ENCODE measurements around the gene UBL5.
A peak's percentile ranks its signal among the peaks of the same experiment; 100 is the strongest.
"Not testable (repeated sequence)": the region's sequence is repeated elsewhere in the genome, so short reads cannot be mapped to it uniquely, and the experiment has no call there.

The UBL5 gene

DNA sequence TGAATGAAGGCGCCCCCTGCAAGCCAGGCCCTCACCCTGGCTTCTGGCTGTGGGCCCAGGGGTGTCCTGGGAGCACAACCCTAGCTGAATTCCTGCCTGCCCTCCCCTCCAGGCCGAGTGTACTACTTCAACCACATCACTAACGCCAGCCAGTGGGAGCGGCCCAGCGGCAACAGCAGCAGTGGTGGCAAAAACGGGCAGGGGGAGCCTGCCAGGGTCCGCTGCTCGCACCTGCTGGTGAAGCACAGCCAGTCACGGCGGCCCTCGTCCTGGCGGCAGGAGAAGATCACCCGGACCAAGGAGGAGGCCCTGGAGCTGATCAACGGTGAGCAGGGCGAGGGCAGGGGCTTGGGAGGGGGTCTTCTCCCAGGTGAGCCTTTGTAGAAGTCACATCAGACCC is 10.6 kb downstream of the UBL5 start:
- H3K27me3 ChIP-seq = no peaks in the 10 kb centered on the region
- H3K9me3 ChIP-seq = no peaks in the 10 kb centered on the region
- H3K36me3 ChIP-seq = peaks cover 47% of the 10 kb centered on the region
- TF ChIP-seq, protein P1, sequence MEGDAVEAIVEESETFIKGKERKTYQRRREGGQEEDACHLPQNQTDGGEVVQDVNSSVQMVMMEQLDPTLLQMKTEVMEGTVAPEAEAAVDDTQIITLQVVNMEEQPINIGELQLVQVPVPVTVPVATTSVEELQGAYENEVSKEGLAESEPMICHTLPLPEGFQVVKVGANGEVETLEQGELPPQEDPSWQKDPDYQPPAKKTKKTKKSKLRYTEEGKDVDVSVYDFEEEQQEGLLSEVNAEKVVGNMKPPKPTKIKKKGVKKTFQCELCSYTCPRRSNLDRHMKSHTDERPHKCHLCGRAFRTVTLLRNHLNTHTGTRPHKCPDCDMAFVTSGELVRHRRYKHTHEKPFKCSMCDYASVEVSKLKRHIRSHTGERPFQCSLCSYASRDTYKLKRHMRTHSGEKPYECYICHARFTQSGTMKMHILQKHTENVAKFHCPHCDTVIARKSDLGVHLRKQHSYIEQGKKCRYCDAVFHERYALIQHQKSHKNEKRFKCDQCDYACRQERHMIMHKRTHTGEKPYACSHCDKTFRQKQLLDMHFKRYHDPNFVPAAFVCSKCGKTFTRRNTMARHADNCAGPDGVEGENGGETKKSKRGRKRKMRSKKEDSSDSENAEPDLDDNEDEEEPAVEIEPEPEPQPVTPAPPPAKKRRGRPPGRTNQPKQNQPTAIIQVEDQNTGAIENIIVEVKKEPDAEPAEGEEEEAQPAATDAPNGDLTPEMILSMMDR (IDR thresholded peaks at IDR 0.05; ENCODE audit: low read depth, low read length) = no peak
- no peak overlapping the region for H3K4me3 ChIP-seq (ENCODE audit: low read depth, low read length)
- no peak for DNase-seq
- H3K4me1 ChIP-seq = no peaks in the 10 kb centered on the region

DNA sequence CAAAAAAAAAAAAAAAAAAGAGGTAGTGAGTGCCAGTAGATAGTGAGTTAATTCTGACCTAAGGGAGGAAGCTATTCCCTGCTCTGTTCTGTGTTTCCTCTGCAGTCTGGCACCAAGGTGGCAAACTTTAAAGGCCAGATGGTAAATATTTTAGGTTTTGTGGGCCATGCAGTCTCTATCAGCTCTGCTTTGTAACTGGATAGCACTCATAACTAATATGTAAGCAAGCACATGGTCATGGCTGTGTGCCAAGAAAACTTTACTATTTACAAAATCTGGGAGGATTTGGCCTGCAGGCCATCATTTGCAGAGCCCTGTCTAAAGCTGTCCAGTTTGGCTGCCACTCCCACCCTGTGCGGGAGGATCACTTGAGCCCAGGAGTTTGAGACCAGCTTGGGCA is 11.7 kb downstream of the UBL5 start:
- no peaks in the 10 kb centered on the region for H3K9me3 ChIP-seq
- H3K27me3 ChIP-seq = no peaks in the 10 kb centered on the region
- H3K4me1 ChIP-seq = no peaks in the 10 kb centered on the region
- no peak overlapping the region for H3K4me3 ChIP-seq (ENCODE audit: low read depth, low read length)
- DNase-seq = no peak
- TF ChIP-seq, protein P1 (IDR thresholded peaks at IDR 0.05; ENCODE audit: low read depth, low read length) = no peak
- H3K36me3 ChIP-seq = peaks cover 57% of the 10 kb centered on the region

DNA sequence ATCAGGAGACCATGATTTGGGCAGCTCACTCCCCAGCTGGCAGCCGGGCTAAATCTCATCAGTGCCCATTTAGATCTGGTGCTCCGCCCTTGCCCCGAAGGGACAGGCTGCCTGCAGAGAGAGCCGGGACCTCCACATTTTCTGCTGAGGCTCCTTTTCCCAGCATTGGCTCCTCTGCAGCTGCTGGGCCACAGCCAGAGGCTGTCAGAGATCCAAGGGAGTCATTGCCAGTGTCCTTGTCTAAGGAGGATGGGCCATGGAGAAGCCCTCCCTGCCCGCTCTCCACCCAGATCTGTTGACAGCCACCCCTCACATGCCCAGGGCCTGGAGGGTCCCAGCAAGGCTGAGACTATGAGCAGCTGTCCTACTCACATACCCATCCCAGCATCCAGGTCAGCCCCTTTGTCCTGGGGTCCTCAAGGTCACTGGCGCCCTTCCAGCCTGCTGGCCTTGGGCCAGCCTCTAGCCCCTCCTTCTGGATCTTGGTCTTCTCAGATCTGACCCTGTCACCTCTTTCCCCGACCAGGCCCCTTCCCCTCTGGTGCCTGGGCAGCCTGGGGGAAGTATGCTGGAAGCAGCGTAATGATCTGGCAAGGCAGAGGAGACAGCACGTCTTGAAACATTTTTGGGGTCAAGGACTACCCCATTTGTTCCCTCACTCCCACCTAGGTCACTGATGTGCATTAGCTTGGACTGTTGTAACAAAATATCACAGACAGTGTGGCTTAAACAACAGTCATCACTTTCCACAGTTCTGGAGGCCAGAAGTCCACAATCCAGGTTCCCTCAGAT is 15.3 kb downstream of the UBL5 start:
- H3K9me3 ChIP-seq = no peaks in the 10 kb centered on the region
- no peak for DNase-seq

DNA sequence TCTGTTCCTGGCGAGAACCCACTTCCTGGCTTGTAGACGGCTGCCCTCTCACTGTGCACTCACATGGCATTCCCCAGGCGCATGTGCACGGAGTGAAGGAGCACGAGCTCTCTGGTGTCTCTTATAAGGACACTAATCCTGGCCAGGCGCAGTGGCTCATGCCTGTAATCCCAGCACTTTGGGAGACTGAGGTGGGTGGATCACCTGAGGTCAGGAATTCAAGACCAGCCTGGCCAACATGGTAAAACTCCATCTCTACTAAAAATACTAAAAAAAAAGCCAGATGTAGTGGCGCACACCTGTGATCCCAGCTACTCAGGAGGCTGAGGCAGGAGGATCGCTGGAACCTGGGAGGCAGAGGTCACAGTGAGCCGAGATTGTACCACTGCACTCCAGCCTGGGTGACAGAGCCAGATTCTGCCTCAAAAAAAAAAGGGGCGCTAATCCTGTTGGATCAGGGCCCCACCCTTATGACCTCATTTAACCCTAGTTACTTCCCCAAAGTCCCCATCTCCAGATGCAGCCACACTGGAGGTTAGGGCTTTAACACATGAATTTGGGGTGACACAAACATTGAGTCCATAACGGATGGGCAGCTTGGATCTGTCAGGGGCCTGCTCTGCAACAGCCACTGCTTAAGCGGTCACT is 16.0 kb downstream of the UBL5 start:
- H3K36me3 ChIP-seq = peaks cover 81% of the 10 kb centered on the region

More for the DNA sequence above, 15.3 kb downstream of the UBL5 start:
- no peaks in the 10 kb centered on the region for H3K4me1 ChIP-seq
- H3K4me3 ChIP-seq (ENCODE audit: low read depth, low read length) = no peak overlapping the region
- H3K27me3 ChIP-seq = no peaks in the 10 kb centered on the region
- H3K36me3 ChIP-seq = peaks cover 78% of the 10 kb centered on the region
- TF ChIP-seq, protein P1 (IDR thresholded peaks at IDR 0.05; ENCODE audit: low read depth, low read length) = no peak

DNA sequence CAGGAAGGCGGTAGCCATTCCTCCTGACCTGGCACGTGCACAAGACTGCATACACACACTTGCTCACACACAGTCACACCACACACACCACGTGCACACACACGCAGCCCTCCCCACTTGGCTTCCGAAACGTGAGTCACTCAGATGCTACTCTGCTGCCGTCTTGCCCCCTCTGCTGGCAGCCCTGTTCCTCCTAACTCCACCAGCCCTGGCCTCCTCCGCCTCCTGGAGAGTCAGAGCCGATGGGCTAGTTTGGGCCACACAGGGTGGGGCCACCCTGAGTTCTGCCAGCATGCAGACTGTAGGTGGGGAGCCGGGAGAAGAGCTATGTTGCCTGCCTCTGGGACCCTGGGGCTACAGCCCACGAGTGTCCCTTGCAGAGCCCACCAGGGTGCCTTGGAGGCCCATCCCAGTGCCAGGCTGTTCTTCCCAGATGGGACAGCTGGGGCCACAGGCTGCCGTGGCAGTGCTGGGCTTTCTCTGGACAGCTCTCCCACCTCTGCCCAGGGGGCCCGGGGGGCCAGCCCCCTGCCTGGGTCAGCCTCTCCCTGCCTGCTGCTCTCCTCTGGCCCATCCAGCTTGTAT is 19.5 kb downstream of the UBL5 start:
- TF ChIP-seq, protein P1 (IDR thresholded peaks at IDR 0.05; ENCODE audit: low read depth, low read length) = peak; percentile 53
- peaks cover 56% of the 10 kb centered on the region for H3K36me3 ChIP-seq
- peak; percentile 62 for DNase-seq
- H3K4me1 ChIP-seq = no peaks in the 10 kb centered on the region
- no peaks in the 10 kb centered on the region for H3K9me3 ChIP-seq
- no peak overlapping the region for H3K4me3 ChIP-seq (ENCODE audit: low read depth, low read length)
- H3K27me3 ChIP-seq = no peaks in the 10 kb centered on the region

More for the DNA sequence above, 16.0 kb downstream of the UBL5 start:
- H3K9me3 ChIP-seq; H3K27me3 ChIP-seq; DNase-seq; H3K4me1 ChIP-seq; H3K4me3 ChIP-seq (ENCODE audit: low read depth, low read length): not testable (repeated sequence)

DNA sequence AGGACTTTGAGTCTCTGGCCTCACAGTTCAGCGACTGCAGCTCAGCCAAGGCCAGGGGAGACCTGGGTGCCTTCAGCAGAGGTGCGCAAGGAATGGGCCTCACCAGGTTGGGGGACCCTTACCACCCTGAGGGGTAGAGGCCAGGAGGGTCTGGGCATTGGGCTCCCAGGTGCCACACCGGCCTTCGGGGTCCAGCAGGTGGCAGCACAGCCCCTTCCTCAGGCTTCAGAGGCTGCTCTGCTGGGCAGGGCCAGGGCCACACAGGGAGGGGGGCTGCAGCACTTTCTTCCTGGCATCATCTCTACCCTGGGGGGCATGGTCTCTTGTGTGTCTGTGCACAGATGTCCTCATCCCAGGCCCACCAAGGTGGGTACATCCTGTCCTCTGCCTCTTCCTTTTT is 20.3 kb downstream of the UBL5 start:
- Histone ChIP-seq H3K36me3 (peaks cover 48% of the 10 kb centered on the region), H3K4me3 (ENCODE audit: low read depth, low read length) (no peak overlapping the region), H3K27me3 (no peaks in the 10 kb centered on the region), H3K9me3 (no peaks in the 10 kb centered on the region), H3K4me1 (no peaks in the 10 kb centered on the region)
- peak; percentile 37 for DNase-seq
- TF ChIP-seq, protein P1 (IDR thresholded peaks at IDR 0.05; ENCODE audit: low read depth, low read length) = peak; percentile 57
